Medulla oblongata (tissue), 1 donor: ENCODE results near the gene PAX5.

Source experiments
- DNase-seq: peaks from one replicate; pipeline ENCODE4 v3.0.0-alpha.2; 2015; ENCODE audit errors: extremely low spot score

Gene PAX5

DNA sequence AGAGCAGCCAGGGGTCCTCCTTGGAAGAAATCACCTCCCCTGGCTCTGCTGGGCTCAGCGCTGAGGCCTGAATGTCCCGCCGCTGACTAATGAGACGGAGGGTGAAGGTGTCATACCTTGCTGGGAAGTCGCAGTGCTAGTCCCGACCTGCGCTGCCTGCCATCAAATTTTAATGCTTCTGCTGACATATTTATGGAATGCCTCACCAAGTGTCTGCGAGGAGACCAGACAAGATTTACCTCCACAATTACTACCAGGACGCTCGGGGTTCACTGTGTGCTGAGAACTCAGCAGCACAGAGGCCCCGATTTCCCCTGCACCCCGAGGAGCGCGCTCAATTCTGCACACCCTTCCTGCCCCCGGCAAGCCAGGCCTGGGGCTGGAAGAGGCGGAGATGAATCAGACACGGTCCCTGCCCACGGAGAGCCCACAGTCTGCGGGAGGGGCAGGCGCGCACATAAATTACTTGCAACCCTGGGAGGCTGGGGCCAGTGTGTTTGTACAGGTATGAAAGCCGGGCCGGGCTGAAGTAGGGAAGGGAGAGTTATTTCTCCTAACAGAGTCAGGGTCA lies 175.2 kb downstream of the PAX5 start:
- DNase-seq, result no peak

DNA sequence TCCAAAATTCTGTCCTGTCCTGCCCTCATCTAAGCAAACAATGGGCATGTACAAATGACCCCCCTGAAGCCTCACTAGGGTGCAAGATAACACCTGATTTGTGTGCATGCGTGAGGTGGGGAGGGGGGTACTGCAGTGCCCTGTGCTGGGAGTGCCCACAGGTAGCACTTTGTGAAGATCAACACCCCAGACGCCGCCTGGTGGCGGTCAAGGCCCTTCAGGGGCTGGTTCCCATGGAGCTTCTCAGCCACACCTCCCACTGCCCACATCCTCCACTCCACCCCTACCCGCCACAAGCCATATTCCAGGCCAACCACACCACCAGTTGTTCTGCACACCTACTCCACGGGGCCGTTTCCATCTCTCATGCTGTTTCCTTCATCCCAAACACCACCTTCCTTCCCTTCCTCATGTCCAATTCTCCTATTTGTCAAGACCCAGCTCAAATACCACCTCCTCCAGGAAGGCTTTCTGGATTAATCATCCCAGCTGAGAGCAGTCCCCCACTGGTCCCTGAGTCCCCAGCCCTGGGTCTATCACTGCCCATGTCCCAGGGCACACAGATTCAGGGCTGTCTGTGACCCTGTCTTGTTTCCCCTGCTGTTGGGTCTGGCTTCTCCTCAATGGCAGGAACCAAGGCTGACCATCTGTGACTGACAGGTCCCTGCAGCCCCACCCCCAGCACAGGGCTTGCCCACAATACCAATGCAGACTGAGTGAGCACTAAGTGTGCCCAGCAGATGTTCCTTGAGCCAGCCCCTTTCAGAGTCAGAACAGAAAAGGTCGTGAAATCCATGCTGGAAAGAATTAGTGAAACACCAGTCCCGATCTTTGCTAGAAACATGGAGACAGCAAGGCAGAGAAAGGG lies 178.4 kb downstream of the PAX5 start:
- no peak for DNase-seq

DNA sequence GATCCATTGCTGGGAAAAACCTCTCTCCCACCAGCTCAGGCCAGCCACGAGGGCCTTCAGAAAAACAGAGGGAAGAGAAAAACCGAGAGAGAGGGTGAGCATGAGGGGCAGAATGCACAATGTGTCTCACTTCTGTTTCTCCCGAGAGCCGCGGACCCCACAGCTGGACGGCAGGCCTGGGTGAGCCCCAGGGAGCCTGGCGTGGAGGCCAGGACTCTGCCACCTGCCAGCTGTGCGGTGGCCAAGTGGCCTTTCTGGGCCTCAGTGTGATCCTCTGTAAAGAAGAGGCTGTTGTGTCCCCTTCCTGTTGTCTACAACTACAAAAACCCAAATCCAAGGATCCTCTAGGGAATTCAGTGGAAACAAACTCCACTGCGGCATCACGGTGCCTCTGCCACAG lies 179.3 kb downstream of the PAX5 start:
- DNase-seq, result no peak

DNA sequence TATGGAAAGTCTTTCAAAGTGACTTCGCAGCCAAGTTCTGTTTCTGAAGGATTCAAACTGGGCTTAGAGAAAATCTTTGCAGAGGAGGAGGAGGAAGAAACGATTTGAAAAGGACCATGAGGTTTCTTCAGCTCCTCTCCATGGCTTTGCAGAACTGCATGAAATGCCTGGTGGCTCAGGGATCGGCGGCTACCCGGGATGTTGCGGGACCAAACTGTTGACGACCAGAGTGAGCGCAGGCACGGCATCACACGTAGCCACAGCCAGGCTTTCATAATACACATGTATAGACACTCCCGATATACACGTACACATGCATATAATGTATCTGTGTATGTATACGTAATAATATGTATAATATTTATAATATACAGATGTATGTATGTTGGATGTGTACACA lies 180.0 kb downstream of the PAX5 start:
- DNase-seq, result no peak

DNA sequence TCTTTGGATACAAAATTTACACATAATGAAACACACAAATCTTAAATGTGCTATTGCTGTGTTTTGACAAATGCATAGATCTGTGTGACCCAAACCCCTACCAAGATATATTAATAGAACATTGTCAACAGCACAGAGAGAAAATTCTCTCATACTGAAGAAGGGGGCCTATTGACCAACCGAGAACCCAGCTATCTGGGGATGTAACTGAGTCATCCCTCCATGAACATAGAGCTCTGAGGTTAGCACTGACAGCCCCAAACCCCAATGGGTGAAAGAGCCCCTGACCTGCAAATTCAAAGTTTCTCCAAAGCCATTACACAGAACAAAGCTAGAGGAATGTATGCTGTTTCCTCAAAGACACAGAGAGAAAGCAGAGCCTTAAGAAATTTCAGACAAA lies 180.8 kb downstream of the PAX5 start:
- no peak for DNase-seq

DNA sequence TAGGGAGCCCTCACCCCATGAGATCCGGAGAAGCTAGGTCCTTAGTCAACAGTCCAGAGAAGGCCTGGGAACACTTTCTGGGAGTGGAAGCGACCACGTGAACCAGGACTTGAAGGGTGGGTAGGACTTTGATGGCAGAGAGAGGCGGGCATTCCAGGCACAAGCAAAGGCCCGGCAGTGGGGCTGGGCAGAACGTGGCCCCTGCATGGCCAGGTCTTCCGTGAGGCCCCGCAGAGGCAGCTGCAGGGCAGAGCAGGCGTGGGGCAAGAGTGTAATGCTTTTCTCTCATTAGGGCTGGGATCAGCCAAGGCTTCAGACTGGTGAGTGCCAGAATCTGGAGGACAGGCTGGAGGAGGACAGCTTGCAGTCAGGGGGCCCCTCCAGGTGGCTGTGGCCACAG lies 184.1 kb downstream of the PAX5 start:
- DNase-seq, result no peak

DNA sequence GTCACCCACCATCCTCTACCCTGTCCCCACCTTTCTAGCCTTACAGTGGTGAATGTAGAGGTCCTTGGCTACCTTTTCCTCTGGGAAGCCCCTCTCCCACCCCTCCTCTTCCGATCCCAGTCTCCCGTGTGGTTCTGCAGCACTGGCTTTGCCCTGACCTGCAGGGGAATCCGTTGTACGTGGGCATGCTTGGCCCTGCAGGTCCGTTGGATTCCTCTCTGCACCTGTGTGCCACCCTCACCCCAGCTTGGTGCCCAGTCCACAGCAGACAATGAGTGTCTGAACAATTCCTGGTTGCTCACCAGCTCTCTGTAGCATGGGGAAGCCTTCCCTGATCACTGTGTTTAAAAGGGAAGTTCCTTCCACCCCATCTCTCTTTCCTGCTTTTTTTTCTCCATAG lies 185.1 kb downstream of the PAX5 start:
- DNase-seq, result no peak

DNA sequence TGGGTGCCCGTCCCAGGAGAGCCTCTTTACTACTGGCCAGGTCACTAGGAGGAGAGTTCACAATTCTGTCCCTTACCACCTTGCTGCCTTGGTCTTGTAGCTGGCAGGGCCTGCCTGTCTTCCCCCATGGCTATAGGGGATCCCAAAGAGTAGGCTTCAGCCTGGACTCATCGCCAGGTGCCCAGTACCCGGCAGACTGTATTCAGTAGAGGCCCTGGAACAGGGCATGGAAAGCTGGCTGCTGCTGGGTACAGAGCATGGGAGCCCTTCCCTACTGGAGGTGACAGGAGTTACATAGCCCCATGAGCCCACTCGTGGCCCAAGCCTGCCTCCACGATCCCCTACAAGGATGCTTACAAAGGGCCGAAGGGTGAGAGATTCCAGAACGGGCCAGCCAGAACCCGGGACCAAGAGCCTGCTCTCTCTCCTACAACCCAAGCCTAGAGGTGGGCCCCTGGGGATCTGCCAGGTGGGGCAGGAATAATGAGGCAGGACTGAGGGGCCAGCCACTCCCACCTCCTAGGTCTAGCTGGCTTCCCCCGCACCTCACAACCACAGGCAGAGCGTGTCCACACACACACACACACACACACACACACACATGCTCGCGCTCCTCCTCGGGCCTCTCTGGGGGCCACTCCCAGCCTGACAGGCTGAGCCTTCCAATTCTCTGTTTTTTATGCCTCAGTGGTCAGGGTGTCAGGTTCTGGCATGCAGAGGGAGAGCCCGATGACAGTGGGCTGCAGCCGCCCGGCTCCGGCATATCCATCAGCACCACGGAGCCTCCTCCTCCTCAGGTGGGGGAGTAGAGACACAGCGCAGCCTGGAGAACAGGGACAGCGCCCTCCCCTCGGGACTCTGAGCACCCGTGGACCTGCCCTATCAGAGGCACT lies 186.0 kb downstream of the PAX5 start:
- DNase-seq, result no peak

DNA sequence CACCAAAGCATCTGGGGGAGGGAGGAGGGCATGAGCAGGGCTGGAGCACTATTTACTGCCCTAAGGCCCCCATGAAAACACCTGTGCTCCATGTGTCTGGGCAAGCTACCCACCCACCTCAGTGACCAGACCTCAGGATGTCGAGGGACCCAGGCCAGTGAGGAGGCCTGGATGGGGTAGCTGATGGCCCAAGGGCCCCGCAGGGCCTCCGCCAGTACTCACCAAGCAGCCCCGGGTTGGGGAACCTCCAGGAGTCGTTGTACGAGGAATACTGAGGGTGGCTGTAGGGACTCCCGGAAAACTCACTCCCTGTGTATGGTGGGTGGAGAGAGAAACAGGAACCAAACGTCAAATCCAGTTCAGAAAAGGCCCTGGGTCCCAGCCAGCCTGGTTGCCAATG lies 187.4 kb downstream of the PAX5 start:
- no peak for DNase-seq

DNA sequence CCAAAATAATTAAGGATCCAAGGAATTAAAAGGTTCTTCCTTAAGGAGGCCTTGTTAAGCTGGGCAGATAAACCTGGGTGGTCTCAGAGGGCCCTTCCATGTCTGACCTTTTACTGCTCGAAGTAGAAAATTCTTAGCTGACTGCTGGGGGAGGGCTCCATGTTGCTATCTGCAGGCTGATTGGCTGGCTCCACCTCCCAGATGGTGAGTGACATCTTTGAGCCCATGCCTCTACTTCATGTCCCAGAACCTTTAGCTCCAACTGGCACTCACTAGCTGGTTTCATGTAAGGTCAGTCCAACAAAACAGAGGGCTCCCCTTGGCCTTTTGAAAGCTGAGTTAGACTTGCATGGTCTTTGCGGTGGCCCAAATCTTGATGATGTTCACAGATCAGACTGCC lies 188.2 kb downstream of the PAX5 start:
- DNase-seq, result no peak

DNA sequence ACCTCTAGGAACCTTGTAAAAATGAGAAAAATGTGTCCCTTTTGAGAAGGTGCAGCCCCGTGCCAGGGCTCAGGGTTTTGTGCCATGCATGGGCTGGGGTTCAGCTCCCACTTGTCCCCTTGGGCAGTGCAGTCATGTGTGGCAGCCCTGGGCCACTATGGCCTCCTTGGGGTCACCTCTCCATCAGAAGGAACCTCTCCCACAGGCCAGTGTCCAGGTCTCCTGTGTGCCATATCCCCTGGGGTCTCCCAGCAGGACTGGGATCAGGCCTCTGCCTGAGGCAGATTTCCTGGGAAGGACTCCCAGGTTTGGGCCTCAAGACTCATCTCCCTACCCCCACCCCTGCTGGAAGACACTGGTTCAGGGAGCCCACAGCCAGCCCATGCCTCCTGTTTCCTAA lies 189.1 kb downstream of the PAX5 start:
- no peak for DNase-seq

DNA sequence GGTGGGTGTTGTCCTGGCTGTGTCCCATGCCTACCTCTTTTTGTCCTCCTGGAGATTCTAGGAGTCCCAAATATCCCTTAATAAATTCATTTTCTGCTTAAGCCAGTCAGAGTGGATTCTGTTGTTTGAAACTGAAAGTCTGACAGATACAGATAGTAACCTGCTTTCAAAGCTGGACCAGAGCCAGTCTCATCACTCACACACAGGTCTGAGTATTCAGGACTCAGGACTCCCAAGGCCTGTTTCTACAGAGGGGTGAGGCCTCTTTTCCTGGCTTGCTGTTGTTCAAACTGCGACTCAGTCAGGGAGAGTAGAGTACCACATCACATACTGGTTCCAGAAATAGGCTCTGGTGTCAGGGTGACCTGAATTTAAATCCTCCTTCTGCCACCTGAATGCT lies 190.1 kb downstream of the PAX5 start:
- DNase-seq, result no peak

DNA sequence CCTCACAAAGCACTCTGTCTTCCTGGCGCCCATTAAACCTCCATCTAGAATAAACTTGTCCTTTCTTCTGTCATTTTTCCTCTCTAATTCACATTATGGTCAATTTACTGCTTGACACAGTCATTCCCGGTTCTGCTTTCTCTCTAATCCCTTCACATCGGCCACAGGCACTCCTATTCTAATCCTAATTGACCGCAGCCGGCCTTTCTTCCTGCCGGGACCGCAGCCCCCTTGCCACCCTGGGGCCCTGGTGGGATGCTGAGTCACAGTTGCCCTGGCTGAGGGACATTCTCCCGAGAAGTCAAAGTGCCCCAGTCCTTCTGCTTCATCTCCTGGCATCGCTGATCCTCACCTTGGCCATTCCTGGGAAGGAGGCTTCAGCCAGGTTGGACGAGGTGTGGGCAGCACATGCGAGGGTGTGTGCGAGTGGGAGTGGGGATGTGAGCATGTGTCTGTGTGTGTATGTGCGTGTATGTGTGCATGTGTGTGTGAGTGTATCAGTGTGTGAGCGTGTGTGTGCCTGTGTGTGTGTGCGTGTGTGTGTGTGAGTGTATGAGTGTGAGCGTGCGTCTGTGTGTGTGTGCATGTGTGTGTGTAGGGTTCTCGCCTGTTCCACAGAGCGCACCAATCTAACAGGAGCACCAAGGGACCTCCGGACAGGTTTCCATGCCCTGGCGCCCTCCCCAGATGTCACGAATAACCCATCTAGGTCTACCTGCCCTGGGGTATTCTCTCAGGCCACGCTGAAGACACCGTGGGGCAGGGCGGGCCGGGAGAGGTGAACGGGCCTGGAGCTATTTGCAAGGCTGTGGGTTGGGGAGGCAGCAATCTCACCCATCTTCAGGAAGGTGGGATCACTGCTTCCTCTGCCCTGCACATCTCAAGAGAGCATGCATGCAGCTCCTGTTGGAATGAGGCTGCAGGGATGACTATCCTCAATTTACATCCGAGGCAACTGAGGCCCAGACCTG lies 191.2 kb downstream of the PAX5 start:
- DNase-seq, result no peak

DNA sequence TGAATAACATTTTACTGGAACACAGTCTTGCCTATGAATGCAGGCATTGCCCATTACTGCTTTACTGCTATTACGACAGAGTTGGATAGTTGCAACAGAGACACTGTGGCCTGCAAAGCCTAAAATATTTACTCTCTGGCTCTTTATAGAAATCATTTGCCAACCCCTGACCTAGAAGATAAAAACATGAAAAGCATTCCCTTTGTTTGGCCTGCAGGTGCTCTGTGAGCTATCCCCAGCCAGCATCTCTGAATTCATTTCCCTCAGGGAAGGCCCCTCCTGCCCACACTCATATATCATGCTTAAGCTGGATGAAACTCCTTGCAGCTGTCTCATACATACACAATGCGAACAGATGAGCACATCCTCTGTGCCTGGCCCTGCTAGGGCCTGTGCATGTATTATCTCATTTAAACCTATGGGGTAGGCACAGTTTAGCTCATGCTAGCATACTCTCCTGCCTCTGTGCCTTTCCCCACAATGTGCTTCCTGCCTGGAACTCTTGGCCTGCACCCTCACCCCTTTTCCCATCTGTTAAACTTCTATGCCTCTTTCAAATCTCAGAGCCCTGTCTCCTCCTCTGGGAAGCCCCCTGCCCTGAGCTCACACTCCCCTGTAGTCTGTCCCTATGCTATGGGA lies 193.1 kb downstream of the PAX5 start:
- DNase-seq, result no peak

DNA sequence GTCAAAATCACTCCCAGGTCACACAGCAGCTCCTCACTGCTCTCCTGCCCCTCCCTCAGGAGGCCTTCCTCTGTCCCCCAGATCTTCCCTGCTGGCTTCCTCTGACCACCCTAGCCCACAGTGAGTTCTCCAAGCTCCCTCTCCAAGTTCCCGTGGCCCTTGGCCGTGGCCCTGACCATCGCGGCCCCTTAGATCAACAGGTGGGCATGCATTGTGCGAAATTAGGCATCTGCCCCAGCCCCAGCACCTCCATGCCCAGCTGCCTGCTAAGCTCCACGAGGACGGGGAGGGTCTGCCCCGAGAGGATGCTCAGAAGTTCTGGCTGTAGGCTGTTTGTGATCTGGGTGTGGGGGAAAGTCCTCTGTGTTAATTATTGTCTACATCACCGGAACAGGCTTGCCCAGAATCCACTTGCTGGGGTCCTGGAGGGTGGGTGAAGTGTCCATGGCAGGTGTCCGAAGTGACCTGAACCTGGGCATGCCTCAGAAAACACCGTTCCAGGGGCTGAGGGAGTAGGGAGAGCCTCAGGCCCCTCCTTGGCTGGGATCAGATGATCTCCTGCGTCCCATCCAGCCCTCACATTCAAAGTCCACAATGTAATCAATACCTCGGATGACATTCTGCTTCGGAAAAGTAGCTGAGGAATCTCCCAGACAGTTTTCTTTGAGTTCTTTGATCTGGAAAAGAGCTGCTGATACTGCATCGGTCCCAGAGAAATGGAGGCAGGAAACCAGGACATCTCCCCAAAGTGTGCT lies 194.8 kb downstream of the PAX5 start:
- DNase-seq, result no peak

DNA sequence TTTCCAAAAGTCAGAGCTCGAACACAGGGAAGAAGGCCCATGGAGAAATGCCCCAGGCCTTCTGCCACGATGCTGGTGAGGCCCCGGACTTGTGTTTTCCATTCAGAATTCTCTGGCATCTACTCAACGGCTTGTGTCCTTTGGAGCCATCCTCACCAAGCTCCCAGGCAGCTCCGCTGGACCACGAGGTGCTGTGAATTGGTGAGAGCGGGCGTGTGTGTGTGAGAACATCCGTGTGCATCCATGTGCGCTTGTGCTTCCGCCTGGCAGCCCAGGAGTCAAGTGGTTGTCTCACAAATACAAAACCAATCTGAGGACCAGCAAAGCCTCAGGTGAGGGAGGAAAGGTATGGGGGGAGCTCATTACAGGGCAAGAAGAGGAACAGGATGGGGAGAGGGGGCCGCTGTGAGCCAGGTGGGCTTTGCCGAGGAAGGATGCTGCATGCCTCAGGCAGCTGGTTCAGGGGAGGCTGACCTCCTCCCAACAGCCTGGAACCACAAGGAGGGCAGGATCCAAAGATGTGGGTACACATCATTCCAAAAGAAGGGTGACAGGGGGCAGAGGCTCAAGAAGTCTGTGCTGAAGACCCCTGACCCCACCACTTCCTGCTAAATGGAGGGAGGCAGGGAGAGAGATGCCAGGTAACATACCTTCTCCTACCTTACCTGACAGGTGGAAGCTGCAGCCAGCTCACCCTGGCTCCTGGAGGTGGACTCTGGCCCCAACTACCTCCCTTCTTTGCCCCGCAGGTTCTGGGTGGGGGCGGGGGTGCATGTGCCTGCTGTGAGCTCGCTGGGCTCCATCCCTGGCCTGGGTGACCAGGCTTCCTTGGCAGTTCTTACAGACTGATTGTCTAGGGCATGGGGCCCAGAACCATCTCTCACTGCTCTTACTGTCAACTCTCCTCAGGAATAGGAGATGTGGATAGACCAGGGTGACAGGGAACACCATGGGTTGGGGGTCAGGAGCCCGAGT lies 196.3 kb downstream of the PAX5 start:
- peak; percentile 11 for DNase-seq

DNA sequence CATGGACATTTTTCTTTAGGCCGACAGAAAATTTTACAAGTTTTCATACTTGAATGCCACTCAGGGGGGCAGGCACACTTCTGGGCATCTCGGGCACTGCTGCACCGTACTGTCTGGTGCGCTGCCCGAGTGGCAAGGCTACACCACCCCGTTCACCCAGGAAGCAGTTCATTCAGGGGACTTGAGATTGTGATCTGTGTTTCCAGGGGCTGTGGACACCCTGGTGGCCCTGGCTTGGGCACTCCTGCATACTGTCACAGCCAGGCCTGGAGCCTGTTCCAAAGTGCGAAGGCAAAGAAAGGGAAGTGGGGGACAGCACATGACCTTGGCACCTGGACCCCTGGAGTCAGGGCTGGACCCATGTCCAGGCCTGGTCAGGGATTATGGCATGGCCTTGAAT lies 197.6 kb downstream of the PAX5 start:
- DNase-seq, result no peak

DNA sequence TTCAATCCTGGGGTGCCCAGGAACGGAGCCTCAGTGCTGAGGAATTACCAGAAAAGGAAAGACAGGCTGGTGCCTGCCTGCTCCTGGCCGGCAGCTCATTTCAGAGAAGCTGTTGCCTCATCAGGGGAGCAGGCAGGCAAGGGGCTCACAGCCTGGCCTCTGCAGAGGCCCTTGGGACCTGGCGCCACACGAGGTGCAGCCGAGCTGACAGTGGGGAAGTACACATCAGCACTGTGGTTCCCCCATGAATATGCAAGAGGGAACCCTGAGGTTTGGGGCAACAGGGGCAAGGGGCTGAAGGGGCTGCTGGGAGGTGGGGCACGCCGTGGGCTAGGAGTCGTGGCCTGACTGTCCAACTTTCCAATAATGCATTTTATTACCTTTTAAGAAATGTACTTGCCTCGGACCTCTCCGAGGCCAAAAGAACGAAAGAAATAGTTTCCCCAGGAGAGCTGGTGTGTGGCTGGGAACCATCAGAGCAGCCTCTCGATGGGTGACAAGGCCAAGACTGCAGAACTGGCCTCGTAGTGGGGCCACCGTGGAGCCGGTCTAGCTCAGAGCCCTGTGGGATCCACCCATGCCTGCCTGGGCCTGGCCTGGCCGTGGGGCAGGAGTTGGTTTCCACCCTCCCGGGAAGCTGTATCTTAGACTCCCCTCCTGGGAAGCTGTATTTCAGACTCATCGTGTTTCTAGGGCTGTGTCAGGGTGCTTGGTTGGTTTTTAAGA lies 198.6 kb downstream of the PAX5 start:
- DNase-seq, result no peak
